ENCODE data around the gene BMP7.

Gene BMP7

GRCh38 chr20:57266291-57267157 is at the start of gene BMP7:
Gene BMP7 (minus strand): TSS chr20:57266641. CDS start chr20:57266122, 519 bp downstream.
- no peak for DNase-seq (ENCODE audit: low spot score)

- DNase-seq (ENCODE audit: low spot score), result no peak
Observed at GRCh38 chr20:57315976-57316480, 49.6 kb upstream of the BMP7 start.

GRCh38 chr20:57315083-57315975 is 48.9 kb upstream of the BMP7 start:
- no peak for DNase-seq (ENCODE audit: low spot score)

GRCh38 chr20:57313951-57314350 is 47.5 kb upstream of the BMP7 start:
- DNase-seq (ENCODE audit: low spot score), result no peak

- DNase-seq (ENCODE audit: low spot score), result no peak
Observed at GRCh38 chr20:57313230-57313629, 46.8 kb upstream of the BMP7 start.

- no peak for DNase-seq (ENCODE audit: low spot score)
Observed at GRCh38 chr20:57312138-57312537, 45.7 kb upstream of the BMP7 start.

GRCh38 chr20:57310821-57311514 is 44.5 kb upstream of the BMP7 start:
- no peak for DNase-seq (ENCODE audit: low spot score)

GRCh38 chr20:57309544-57310115 is 43.2 kb upstream of the BMP7 start:
- no peak for DNase-seq (ENCODE audit: low spot score)

GRCh38 chr20:57308451-57309271 is 42.2 kb upstream of the BMP7 start:
- DNase-seq (ENCODE audit: low spot score), result no peak

GRCh38 chr20:57306747-57307146 is 40.3 kb upstream of the BMP7 start:
- no peak for DNase-seq (ENCODE audit: low spot score)

- DNase-seq (ENCODE audit: low spot score), result no peak
Observed at GRCh38 chr20:57301026-57301425, 34.6 kb upstream of the BMP7 start.

GRCh38 chr20:57298457-57298856 is 32.0 kb upstream of the BMP7 start:
- no peak for DNase-seq (ENCODE audit: low spot score)

GRCh38 chr20:57294550-57294949 is 28.1 kb upstream of the BMP7 start:
- DNase-seq (ENCODE audit: low spot score), result no peak

- DNase-seq (ENCODE audit: low spot score), result no peak
Observed at GRCh38 chr20:57293995-57294394, 27.6 kb upstream of the BMP7 start.

GRCh38 chr20:57292611-57293010 is 26.2 kb upstream of the BMP7 start:
- no peak for DNase-seq (ENCODE audit: low spot score)

GRCh38 chr20:57291694-57292093 is 25.3 kb upstream of the BMP7 start:
- no peak for DNase-seq (ENCODE audit: low spot score)

- no peak for DNase-seq (ENCODE audit: low spot score)
Observed at GRCh38 chr20:57291003-57291402, 24.6 kb upstream of the BMP7 start.

- no peak for DNase-seq (ENCODE audit: low spot score)
Observed at GRCh38 chr20:57290178-57290484, 23.7 kb upstream of the BMP7 start.

GRCh38 chr20:57289391-57290177 is 23.1 kb upstream of the BMP7 start:
- no peak for DNase-seq (ENCODE audit: low spot score)

GRCh38 chr20:57288651-57289277 is 22.3 kb upstream of the BMP7 start:
- DNase-seq (ENCODE audit: low spot score), result peak; percentile 39

All from RKO (cell line).